HG02973 (cell line): ENCODE results near the gene KIF6.
"Not testable (repeated sequence)": the region's sequence is repeated elsewhere in the genome, so short reads cannot be mapped to it uniquely, and the experiment has no call there.

Experiments used
- ATAC-seq: cut with Tn5 transposase; IDR thresholded peaks from one replicate; pipeline ENCODE4 v1.9.1; 2021; ENCODE audit warnings: moderate library complexity; ENCODE audit not compliant: unreplicated experiment

The KIF6 gene

DNA sequence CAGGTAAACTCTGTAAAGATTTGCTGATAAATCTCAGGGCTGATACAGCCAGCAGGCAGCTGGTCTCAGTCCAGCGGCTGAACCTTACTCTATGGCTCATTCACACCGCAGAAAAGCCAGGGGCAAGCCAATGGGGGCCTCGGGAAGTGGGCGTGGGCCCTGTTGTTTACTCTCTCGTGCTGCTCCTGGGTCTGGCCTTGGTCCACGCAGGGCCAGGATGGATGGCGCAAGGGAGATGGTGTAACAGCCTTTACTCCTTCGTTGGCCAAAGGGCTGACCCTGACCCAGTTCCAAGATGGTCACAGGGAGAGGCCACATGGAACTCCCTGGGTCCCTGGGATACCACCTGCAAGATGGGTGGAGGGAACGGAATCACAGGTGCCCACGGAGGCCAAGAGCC lies 427.1 kb downstream of the KIF6 start:
- no peak for ATAC-seq

DNA sequence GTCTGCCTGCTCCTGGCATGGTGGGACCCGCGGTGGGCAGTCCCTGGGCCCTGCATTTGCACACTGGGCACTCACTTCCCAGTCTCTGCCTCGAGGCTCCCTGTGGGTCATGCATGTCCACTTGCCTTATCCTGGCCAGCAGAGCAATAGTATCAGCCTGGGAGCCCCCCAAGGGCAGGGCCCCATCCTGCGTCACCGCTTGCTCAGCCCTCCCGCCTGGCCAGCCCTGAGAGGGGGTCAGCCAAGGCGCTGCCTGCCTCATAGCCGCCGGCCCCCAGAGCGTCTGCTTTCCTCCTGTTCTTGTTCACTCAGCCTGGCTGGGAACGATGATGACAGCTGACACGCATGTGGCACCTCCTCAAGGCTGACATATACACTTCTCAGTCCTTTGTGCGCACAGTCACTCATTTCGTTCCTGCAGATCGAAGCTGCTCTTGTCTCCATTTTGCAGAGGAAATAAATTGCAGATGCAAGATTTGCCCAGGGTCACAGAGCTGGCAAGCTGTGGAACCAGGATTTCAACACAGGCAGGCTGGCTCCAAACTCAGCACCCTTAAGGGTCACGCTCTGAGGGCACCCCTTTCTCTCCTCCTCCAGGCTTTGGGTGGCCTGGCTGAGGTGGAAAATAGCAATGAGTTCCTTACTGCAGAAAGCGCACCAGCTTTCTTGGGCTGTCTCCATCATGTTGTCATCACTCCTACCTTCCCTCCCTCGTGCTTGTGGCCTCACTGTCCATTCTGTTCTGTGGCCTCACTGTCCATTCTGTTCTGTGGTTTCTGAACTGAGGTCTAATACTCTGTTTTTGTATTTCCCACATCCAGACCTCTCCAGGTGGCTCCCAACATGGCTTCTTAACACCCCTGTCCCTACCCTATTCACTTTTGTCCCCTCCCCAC lies 428.2 kb downstream of the KIF6 start:
- no peak for ATAC-seq

DNA sequence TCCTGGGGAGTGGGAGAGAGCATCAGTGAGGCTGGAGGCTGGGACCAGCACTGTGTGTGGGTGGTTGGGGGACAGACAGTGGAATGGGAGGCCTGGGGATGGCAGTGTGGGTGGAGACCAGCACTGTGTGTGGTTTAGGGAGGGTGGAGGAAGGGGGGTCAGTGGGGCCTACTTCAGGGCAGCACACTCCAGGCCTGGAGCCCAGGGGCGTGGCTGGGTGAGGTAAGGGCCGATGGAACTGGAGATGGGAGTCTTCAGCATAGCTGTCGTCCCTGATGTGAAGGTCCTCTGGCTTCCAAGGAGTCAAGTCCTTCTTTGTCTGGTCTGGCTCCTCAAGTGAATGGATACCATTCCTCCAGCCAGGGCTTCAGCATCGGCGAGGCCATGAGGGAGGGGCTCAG lies 429.6 kb downstream of the KIF6 start:
- no peak for ATAC-seq

DNA sequence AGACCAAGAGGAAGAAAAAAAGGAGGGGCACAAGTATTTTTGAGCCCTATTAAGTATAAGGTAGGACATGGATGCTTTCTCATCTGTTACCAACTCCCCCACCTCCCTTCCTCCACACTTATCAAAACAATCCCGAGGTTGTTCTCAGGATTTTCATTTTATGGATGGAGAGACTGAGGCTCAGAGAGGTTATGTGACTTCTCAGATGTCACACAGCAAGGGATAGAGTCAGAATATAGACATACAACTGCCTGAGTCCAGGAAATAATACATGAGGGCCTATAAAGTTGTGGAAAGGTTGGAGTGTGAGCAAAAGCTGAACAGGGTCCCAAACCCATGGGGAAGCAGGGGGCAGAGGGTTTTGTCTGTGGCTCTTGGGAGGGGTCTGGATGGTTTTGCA lies 430.3 kb downstream of the KIF6 start:
- ATAC-seq = no peak

GRCh38 chr6:39294133-39294532 lies 431.1 kb downstream of the KIF6 start:
- no peak for ATAC-seq

DNA sequence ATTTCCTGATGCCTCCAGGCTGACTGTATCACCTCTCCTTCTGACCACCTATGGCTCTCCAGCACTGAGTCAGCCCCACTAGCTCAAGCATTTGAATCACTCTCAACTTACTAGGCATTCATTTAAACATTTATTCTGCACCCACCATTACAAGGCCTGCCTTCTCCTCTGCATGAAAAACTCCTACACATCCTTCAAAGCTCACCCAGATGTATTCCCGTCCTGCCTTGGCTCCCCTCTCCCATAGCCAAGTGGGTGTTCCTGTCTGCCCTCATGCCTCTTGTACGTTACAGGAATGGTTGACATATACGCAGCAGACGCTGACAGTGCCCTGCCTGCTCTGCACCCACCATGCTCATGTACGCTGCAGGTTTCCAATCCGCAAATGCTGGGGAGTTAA lies 432.6 kb downstream of the KIF6 start:
- ATAC-seq = no peak

- ATAC-seq = no peak
These were observed 435.7 kb downstream of the KIF6 start for GRCh38 chr6:39289490-39289889.

- no peak for ATAC-seq
These were observed 437.6 kb downstream of the KIF6 start for GRCh38 chr6:39287601-39288000.

DNA sequence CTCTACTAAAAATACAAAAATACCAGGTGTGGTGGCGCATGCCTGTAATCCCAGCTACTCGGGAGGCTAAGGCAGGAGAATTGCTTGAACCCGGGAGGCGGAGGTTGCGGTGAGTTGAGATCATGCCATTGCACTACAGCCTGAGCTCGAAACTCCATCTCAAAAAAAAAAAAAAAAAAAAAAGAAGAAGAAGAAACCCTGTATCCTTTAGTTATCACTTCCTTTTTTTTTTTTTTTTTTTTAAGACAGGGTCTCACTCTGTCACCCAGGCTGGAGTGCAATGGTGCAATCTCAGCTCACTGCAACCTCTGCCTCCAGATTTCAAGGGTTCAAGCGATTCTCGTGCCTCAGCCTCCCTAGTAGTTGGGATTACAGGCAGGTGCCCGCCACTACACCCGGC lies 438.6 kb downstream of the KIF6 start:
- ATAC-seq = not testable (repeated sequence)

DNA sequence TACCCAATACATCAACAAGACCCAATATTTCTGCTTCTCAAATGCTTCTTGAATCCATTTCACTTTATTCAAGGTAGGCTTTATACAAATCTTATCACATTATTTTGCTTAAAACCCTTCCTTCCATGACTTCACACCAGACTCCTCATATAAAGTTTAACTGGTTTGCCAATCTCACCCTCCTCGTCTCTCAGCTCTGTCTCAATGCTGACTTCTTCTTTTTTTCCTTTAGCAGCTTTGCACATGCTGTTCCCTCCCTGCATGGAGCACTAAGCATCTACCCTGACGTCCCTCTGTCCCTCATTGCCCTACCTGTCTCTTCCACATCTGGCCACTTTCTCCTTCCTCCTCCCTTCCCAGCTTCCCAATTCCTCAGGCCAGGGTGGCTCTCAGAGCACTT lies 442.4 kb downstream of the KIF6 start:
- no peak for ATAC-seq

DNA sequence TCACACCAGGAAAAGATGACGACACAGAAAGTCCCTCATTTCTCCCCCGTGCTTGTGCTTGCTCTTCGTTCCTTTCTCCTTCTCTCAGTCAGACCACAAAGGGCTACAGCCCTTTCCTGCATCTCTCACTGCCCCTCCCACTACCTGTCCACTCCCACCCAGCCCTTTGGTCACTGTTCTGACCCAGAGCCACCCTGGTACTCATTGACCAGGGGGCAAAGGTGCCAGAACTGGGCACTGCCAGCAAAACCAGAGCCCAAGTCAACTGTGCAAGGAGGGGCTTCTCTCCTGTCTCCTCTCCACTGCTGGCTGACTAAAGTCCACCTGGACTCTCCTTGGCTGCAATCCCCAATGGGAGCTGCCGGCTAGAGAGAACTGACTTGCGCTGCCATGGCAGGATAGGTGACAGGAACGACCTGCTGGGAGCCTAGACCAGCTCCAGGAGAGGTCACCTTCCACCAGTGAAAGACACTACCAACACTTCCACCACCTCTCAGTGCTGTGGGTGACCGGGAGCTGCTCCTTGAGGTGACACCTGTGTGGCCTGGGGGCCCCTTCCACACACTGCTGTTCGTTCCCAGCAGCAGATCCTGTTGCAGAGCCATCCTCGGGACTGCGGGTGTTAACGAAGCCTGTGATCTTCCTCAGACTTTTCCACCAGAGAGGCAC lies 443.8 kb downstream of the KIF6 start:
- no peak for ATAC-seq

- no peak for ATAC-seq
These were observed 444.9 kb downstream of the KIF6 start for GRCh38 chr6:39280247-39280731.
